CD4-positive, alpha-beta T cell (primary cell): Measurements from ENCODE around the gene ATP8B3. TPM values are rescaled to one million over a fixed set of nuclear protein-coding genes. Genes with fewer than 3 reads are reported as not detected.

Source experiments
- ATAC-seq: fragments of 200-7000 bp; cut with Tn5 transposase; one replicate; pipeline ENCODE4 v1.10.0; 2022; ENCODE audit warnings: mild to moderate bottlenecking; ENCODE audit not compliant: poor library complexity
- CTCF ChIA-PET: fragments of 350-600 bp; sonication (Branson Sonifier 250); formaldehyde crosslinking; loops from one replicate; lab custom pipeline; 2021; ENCODE audit warnings: antibody characterized with exemption, inconsistent platforms; lab: Charles Lee
- POLR2A ChIA-PET: fragments of 350-600 bp; sonication (Branson Sonifier 250); formaldehyde crosslinking; loops from one replicate; lab custom pipeline; 2021; ENCODE audit warnings: antibody characterized with exemption, inconsistent platforms; lab: Charles Lee
- DNase-seq, 14 experiments: peaks; one replicate each; pipeline ENCODE4 v3.0.0-alpha.2; 2013 to 2020; ENCODE audit warnings: mixed read lengths in 2 of 14
- H3K27ac ChIP-seq, 2 donors: one replicate each; pipeline versions ENCODE4 v1.5.1 to v1.7.0; 2013; ENCODE audit warnings: low read length in 2 of 2, low read depth in 1 of 2, mild to moderate bottlenecking in 1 of 2
- H3K27me3 ChIP-seq, 2 experiments: 1 replicate in 1 of 2; 2 replicates in 1 of 2; pipeline versions ENCODE4 v1.6.1 to v1.7.0; 2013; ENCODE audit warnings: low read length in 2 of 2, control low read depth in 1 of 2, mild to moderate bottlenecking in 1 of 2, moderate library complexity in 1 of 2; ENCODE audit not compliant: insufficient read depth in 2 of 2, control insufficient read depth in 1 of 2
- H3K36me3 ChIP-seq: one replicate; pipeline ENCODE4 v1.6.1; 2013; ENCODE audit warnings: low read length, control low read depth; ENCODE audit not compliant: insufficient read depth
- H3K4me1 ChIP-seq: one replicate; pipeline ENCODE4 v1.6.1; 2013; ENCODE audit warnings: low read length, control low read depth; ENCODE audit not compliant: insufficient read depth
- H3K4me3 ChIP-seq: one replicate; pipeline ENCODE4 v1.5.1; 2013; ENCODE audit warnings: mild to moderate bottlenecking, low read length, moderate library complexity
- H3K9me3 ChIP-seq, 2 experiments: 1 replicate in 1 of 2; 2 replicates in 1 of 2; pipeline versions ENCODE4 v1.6.1 to v1.7.0; 2013; ENCODE audit warnings: low read length in 2 of 2, mild to moderate bottlenecking in 2 of 2, control low read depth in 1 of 2, moderate library complexity in 1 of 2; ENCODE audit not compliant: control insufficient read depth in 1 of 2, insufficient read depth in 1 of 2
- H3K27ac Mint-ChIP-seq: one replicate; pipeline ENCODE4 v1.8.0; 2020; ENCODE audit warnings: mixed read lengths
- H3K27me3 Mint-ChIP-seq: one replicate; pipeline ENCODE4 v1.8.0; 2021; ENCODE audit warnings: mixed read lengths
- H3K36me3 Mint-ChIP-seq: one replicate; pipeline ENCODE4 v1.8.0; 2021; ENCODE audit warnings: low read depth, mixed read lengths
- H3K4me1 Mint-ChIP-seq: one replicate; pipeline ENCODE4 v1.8.0; 2021; ENCODE audit warnings: low read depth, mixed read lengths
- H3K4me3 Mint-ChIP-seq: one replicate; pipeline ENCODE4 v1.8.0; 2020; ENCODE audit warnings: mild to moderate bottlenecking, mixed read lengths
- H3K9me3 Mint-ChIP-seq: one replicate; pipeline ENCODE4 v1.8.0; 2020; ENCODE audit warnings: mixed read lengths
- intact Hi-C, 2 experiments: fragments of 100-400 bp; cut with DNase I in 1 of 2; cut with micrococcal nuclease in 1 of 2; formaldehyde crosslinking; loops; one replicate each; pipeline versions ENCODE4 v1.15.1 to v1.9.0; 2023 to 2025; cut with DNase I, micrococcal nuclease
- total RNA-seq, 174 experiments: library from RNA in 2 of 174; stranded (reverse) in 2 of 174; gene quantifications; one replicate each; pipeline ENCODE4 v1.2.3 and lab custom pipeline; 2021 to 2026
- TF ChIP-seq, protein P1 (sequence below): fragments of 200-600 bp; IDR thresholded peaks from one replicate; pipeline ENCODE4 v1.8.0; 2022; ENCODE audit warnings: antibody characterized with exemption, mild to moderate bottlenecking

Gene ATP8B3
- total RNA-seq, 2 experiments from 2014 or later: 2.5 to 3.2 TPM

DNA sequence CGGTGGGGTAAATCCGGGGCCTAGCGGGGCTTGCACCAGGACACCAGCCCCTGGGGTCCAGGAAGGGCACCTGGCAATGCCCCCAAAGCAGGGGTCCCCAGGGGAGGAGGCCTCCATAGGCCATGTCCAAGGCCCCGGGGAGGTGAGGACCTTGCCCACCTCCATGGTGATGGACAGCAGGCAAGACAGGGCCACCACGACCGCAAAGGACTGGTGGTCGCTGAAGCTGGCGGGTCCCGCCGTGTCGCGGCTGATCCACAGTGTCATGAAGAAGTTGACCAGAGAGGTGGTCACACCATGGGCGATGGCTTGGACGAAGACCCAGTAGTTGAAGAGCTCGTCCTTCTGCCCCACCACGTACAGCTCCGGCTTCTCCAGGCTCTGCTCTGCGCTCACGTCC is 26.8 kb downstream of the ATP8B3 start:
- no peak for DNase-seq

DNA sequence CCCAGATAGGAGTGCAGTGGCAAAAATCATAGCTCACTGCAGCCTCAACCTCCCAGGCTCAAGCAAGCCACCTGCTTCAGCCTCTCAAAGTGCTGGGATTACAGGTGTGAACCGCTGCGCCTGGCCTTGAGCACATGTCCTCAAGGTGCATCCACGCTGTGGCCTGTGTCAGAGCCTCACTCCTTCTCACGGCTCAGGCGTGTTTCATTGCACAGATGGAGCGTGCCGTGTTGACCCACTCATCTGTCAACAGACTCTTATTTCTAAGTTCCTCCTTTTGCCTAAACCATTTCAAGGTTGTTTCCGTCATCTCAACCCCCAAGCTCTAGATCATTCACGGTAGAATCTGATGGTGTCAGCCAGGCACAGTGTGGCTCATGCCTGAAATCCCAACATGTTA is 28.2 kb downstream of the ATP8B3 start:
- Histone ChIP-seq H3K27me3 (peaks cover 40 to 43% of the 10 kb centered on the region in 2 experiments), H3K36me3 (no peaks in the 10 kb centered on the region), H3K27ac (no peak overlapping the region), H3K4me3 (no peak overlapping the region), H3K4me1 (no peaks in the 10 kb centered on the region), H3K9me3 (peaks cover 9 to 40% of the 10 kb centered on the region in 2 experiments)
- DNase-seq (no peak), ATAC-seq (no peak)
- Mint-ChIP-seq H3K9me3 (no peaks in the 10 kb centered on the region), H3K27ac (no peak overlapping the region), H3K27me3 (peaks cover 55% of the 10 kb centered on the region), H3K4me1 (no peaks in the 10 kb centered on the region), H3K4me3 (no peak overlapping the region), H3K36me3 (no peaks in the 10 kb centered on the region)
- TF ChIP-seq, protein P1, sequence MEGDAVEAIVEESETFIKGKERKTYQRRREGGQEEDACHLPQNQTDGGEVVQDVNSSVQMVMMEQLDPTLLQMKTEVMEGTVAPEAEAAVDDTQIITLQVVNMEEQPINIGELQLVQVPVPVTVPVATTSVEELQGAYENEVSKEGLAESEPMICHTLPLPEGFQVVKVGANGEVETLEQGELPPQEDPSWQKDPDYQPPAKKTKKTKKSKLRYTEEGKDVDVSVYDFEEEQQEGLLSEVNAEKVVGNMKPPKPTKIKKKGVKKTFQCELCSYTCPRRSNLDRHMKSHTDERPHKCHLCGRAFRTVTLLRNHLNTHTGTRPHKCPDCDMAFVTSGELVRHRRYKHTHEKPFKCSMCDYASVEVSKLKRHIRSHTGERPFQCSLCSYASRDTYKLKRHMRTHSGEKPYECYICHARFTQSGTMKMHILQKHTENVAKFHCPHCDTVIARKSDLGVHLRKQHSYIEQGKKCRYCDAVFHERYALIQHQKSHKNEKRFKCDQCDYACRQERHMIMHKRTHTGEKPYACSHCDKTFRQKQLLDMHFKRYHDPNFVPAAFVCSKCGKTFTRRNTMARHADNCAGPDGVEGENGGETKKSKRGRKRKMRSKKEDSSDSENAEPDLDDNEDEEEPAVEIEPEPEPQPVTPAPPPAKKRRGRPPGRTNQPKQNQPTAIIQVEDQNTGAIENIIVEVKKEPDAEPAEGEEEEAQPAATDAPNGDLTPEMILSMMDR: no peak
- intact Hi-C loops: no loop called here
- ChIA-PET POLR2A (no interaction called here), CTCF (no interaction called here)

More for the DNA sequence above, 26.8 kb downstream of the ATP8B3 start:
- ATAC-seq: no peak
- Mint-ChIP-seq H3K4me1 (no peaks in the 10 kb centered on the region), H3K36me3 (no peaks in the 10 kb centered on the region), H3K9me3 (no peaks in the 10 kb centered on the region), H3K27me3 (peaks cover 42% of the 10 kb centered on the region), H3K27ac (no peak overlapping the region), H3K4me3 (no peak overlapping the region)
- Histone ChIP-seq H3K4me1 (peaks cover 3% of the 10 kb centered on the region), H3K36me3 (no peaks in the 10 kb centered on the region), H3K27me3 (peaks cover 30 to 33% of the 10 kb centered on the region in 2 experiments), H3K4me3 (no peak overlapping the region), H3K9me3 (peaks cover 9 to 36% of the 10 kb centered on the region in 2 experiments), H3K27ac (no peak overlapping the region)
- intact Hi-C loops: no loop called here
- ChIA-PET CTCF (no interaction called here), POLR2A (no interaction called here)
- TF ChIP-seq, protein P1: no peak

DNA sequence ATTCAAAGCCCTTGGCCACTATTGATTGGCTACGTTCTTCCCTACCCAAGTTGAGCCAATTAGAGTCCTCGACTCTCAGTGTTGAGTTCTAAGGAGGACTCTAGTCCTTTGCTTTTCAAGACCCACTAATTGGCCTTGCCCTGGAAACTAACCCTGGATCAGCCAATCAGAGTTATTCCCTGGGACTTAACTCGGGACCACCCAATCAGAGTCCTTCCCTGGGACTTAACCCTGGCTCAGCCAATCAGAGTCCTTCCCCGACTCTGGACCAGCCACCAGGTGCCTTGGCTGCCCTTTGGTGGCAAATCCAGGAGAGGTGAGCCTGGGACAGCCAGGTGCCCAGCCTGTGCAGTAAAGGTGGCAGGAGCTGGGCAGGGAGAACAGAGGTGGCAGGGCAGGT is 28.7 kb downstream of the ATP8B3 start:
- no peak for ATAC-seq
- no peaks in the 10 kb centered on the region for H3K4me1 ChIP-seq
- no peaks in the 10 kb centered on the region for H3K36me3 Mint-ChIP-seq
- ChIA-PET POLR2A (no interaction called here), CTCF (no interaction called here)
- H3K27ac ChIP-seq: no peak overlapping the region
- TF ChIP-seq, protein P1: no peak
- H3K27me3 Mint-ChIP-seq: peaks cover 60% of the 10 kb centered on the region
- no peaks in the 10 kb centered on the region for H3K36me3 ChIP-seq
- no peaks in the 10 kb centered on the region for H3K4me1 Mint-ChIP-seq
- intact Hi-C loops: no loop called here
- no peak overlapping the region for H3K4me3 ChIP-seq
- H3K27ac Mint-ChIP-seq: no peak overlapping the region
- no peak for DNase-seq
- H3K4me3 Mint-ChIP-seq: no peak overlapping the region
- H3K27me3 ChIP-seq: peaks cover 41 to 48% of the 10 kb centered on the region in 2 experiments
- peaks cover 9 to 42% of the 10 kb centered on the region in 2 experiments for H3K9me3 ChIP-seq
- H3K9me3 Mint-ChIP-seq: no peaks in the 10 kb centered on the region
